ENCODE measurements around the gene GAREM2. TPM values are rescaled to one million over a fixed set of nuclear protein-coding genes. Genes with fewer than 3 reads are reported as not detected.

Gene GAREM2
- total RNA-seq, 1 experiment from 2014 or later, result 0.20 TPM

DNA sequence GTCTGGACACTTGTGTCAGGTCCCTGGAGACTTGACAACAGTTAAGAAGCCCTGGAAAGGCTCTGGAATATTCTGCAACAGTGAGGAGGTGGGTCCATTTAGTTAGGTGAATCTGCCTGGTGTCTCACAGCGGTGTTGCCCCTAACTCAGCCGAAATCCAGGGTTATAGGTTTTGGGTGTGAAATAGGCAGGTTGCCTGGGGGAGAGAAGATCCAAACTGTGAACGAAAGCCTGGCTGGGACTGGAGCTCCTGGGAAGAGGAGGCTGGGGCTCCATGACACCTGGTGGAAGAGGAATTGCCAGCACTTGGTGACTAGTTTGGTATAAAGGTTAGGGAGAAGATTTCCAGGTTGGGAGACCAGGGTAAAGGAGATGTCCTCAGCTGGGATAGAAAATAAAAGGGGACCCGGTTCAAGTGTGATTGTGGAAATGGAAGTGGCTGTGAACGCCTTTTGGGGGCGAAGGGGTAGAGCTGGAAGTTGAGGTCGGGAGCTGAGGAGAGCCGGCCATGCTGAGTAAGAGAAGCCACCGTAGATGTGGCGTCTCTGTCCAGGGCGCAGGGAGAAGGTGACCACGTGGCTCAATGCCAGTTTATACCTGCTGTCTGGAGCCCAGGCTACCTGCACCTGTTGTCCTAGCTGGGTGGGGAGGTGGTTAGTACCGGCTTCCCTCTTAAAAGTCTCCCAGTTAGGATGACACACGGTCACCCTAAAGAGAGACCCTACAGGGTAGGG is 3.0 kb upstream of the GAREM2 start:
- DNase-seq (ENCODE audit: low read depth), result no peak

DNA sequence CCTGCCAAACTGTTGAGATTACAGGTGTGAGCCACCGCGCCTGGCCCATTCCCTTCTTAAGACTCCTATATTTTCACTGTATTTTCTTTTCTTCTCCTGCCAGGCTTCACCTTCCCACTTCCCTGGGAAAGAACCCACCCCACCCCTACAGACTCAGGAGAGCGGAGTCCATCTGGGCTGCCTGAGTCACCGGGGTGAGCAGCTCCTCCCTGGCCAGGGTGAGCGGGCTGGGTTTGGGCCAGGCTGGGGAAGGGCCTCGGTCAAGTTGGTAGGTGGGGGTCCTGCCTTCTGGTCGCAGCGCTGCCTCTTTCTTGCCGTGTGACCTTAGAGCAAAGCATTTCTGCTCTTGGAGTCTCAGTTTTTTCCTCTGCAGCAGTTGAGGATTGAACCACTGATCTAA is 2.1 kb upstream of the GAREM2 start:
- DNase-seq (ENCODE audit: low read depth), result no peak

DNA sequence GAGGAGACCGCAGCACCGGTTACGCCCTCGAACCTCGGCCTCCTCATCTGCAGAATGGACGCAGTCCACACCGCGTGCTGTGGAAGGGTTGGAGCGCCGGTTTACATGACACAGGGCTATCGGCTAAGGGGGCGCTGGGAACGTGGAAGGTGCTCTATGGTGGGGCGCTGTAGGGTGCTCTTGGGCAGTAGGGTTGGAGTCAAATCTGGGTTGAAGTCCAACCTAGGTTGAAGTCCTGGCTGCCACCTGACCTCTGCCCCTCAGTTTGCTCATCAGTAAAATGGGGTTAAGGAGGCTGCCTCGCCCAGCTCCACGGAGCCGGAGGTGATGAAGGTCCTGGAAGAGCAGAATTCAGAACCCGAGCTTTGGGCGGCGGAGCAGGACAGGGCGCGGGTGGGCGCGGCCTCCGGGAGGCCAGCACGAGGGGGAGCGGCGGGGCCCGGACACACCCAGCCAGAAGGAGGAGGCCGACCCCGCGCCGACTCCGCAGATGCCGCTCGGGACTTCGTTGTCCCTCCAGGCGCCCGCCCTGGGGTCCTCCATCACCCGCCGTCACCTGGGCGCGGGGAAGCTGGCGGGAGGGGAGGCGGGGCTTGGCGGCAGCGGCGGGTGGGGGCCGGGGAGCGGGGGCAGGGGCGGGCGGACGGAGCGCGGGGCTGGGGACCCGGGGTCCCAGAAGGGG is 558 bp upstream of the GAREM2 start:
- no peak for DNase-seq (ENCODE audit: low read depth)

DNA sequence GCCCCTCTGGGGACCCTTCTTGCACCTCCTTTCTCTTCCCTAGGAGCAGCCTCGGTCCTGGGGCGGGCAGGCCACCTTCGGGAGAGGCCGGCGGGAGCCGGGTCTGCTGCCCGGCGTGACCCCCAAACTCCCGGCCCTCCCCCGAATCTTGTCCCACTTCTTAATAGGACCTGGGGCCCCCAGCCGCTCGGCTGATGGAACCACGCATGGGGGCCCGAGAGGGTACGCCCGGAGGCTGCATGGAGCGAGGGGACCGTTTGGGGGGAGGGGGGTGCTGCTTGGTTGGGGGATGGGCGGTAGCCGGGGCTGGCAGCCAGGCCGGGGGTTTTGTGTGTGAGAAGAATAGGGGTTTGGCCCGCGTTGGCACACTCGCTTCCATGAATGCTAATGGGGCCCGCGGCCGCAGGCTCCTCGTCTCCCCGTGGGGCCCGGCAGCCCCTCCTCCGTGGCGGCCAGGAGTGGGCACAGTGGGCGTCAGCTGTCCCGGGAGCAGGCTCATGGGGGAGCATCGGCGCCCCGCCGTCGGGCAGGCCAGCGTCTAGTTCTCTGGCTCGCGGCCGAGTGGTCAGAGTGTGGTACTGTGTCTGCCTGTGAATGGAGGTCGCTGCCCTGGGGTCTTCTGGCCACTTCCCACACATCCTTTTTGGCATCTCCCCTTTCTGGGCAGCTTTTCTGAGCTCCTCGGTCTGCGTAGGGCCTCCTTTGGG is 1.0 kb downstream of the GAREM2 start:
- DNase-seq (ENCODE audit: low read depth), result no peak

DNA sequence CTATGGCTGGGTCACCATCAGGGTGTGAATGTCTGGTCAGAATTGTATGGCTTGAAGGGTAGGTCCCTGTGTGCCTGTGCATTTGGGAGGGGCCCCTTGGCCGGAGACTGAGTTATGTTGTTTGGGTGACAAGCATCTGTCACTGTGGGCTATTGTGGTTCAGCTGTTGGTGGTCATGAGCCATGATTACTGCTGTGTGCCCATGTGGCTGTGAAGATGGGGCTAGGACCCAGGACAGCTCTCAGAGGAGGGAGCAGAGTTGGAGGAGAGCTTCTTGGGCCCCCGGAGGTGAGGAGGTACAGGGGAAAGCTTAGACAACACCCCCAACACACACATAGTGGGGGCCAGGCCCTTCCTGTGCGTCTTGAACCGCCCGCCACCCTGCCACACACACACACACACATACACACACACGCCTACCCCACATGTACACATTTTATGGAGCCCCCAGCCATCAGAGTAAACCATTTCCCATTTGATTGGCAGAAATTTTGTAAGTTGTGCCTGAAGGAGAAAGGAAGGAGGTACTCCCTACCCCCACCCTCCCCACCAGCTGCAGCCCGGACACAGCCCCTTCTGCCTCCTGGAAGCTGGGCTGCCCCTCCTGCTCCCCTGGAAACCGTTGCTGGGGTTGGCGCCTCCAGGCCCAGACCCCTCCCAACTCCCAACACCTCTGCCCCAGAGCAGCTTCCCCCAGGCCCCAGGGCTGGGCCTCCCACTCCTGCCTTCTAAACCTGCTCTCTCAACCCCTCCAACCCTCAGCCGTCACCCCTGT is 2.0 kb downstream of the GAREM2 start:
- no peak for DNase-seq (ENCODE audit: low read depth)

DNA sequence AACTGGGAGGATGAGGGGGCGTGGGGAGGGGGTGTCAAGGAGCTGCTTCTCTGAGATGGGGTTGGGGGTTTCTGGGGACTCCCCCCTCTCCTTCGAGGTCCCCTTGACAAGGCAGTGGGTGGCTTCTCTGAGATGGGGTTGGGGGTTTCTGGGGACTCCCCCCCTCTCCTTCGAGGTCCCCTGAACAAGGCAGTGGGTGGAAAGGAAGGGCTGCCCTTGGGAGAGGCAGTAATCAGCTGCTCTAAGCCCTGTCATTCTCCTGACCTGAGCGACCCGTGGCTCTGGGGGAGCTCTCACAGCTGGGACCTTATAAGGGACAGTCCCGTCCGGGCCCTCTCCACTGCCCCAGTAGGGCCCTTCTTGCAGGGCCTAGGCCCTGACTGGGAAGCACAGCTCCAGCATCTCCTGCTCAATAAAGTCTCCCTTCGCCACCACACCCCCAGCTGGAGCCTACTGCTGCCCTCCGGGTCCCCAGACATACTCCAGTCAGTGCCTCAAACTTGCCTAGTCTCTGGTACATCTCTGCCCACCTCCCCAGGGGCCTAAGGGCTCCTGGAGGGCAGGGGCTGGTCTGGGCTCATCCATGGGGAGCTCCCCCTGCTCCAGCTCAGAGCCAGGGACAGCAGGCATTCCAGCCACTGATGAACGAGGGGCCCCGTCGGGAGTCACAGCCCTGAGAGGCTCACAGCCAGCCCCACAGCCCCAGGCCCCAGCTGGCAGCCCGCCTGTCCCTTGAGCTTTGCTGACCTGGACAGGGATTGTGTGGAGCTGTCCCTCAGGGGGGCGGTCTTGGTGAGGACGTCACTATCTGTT is 2.8 kb downstream of the GAREM2 start:
- no peak for DNase-seq (ENCODE audit: low read depth)

DNA sequence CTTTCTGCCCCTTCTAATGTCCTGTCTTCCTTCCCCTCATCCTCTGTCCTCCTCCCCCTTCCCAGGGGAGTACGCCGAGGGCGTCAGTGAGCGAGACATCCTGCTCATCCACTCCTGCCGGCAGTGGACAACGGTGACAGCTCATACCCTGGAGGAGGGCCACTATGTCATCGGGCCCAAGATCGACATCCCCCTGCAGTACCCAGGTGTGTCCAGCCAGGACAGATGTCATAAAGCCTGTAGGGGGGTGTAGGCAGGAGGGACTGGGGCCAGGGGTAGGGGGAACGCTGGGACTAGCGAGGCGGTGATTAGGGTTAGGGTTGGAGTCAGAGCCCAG is 3.4 kb downstream of the GAREM2 start:
- DNase-seq (ENCODE audit: low read depth), result no peak

DNA sequence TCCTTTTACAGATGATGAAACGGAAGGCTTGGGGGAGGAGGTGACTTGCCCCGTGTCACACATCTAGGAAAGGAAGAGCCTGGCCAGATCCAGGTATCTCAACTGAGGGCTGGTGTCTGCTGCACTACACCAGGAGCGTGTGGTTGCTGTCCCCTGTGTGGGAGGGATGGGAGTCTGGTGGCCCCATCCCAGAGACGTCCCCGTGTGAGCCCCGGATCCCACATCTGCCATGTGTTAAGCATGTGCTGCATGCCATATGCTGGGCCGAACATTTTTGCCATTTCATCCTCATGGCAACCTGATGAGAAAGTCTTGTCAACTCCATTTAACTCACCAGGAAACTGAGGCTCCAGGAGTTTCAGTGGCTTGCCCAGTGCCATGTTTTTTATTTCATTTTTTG is 4.2 kb downstream of the GAREM2 start:
- no peak for DNase-seq (ENCODE audit: low read depth)

DNA sequence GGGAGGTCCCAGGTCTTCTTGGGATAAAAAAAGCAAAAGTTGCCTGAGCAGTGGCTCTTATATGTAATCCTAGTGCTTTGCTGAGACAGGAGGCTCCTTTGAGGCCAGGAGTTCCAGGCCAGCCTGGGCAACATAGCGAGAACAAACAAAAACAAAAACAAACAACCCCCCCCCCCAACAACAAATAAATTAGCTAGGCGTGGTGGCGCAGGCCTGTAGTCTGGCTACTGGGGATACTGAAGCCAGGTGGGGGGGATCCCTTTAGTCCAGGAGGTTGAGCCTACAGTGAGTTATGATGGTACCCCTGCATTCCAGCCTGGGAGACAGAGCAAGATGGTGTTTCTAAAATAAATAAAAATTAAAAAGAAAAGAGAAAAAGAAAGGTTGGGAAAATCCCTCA is 5.4 kb downstream of the GAREM2 start:
- no peak for DNase-seq (ENCODE audit: low read depth)

DNA sequence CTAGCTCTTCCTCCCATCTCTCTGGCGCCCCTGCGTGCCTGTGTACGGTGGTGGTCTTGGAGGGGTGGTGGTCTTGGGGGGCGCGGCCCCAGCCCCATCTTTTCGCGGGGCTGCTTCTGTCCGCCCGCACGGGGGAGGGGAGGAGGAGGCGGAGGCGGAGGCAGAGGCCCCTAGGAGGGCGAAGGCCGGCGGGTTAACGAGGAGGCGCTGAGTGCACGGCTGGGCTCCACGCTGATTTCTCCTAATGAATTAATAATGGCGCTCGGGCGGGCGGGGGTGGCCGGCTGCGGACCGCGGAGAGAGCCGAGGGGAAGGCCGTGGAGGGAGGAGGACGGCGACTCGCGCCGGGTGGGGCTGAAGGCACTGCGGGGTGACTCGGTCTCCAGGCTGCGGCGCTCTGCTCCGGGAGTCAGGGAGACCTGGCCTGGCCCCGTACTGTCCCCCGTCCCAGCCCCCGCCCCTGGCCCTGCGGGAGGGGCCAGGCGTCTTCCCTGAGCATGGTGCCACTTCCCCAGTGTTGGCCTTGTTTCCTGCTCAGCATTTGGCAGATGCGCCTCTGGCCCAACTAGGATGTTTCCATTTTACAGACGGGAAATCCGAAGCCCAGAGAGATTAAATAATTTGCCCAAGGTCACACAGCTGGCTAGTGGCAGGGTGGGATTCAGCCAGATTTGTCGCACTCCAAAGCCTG is 6.0 kb downstream of the GAREM2 start:
- DNase-seq (ENCODE audit: low read depth), result peak; percentile 20

DNA sequence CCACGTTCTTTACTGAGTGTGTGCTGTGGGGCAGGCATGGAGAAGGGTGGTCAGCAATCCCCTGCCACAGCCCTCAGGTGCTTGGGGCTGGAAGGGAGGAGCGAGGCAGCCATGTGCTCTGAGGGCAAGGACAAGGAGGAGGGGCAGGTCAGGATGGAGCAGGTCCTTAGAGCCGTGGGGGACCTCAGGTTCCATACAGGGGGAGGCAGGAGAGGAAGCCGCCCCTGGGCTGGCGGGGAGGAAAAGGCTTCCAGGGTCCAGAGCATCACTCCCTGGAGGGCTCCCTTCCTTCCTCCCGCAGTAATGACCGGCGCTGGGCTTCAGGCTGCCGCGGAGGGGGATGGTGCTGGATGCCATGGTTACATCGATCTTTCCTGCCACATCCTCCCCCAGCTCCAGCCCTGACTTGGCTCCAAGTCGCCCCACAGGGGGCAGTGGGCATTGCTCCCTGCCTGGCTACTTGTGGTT is 6.6 kb downstream of the GAREM2 start:
- no peak for DNase-seq (ENCODE audit: low read depth)

DNA sequence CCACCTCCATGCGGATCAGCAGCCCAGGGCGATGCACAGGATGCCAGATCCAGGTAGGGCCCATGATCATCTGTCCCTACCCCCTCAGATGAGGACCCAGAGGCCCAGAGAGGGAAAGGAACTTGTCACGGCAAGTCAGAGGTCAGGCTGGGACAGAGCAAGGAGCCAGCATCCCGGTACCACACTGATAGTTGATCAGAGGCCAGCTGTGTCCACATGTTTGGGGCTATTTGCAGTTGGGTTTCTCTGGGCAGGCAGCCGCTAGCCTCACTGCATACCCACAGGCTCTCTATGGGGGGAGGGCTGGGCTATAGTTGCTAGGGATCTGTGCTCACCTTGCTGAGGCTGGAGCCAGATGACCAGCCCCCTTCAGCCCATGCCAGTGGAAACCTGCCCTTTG is 9.6 kb downstream of the GAREM2 start:
- no peak for DNase-seq (ENCODE audit: low read depth)

DNA sequence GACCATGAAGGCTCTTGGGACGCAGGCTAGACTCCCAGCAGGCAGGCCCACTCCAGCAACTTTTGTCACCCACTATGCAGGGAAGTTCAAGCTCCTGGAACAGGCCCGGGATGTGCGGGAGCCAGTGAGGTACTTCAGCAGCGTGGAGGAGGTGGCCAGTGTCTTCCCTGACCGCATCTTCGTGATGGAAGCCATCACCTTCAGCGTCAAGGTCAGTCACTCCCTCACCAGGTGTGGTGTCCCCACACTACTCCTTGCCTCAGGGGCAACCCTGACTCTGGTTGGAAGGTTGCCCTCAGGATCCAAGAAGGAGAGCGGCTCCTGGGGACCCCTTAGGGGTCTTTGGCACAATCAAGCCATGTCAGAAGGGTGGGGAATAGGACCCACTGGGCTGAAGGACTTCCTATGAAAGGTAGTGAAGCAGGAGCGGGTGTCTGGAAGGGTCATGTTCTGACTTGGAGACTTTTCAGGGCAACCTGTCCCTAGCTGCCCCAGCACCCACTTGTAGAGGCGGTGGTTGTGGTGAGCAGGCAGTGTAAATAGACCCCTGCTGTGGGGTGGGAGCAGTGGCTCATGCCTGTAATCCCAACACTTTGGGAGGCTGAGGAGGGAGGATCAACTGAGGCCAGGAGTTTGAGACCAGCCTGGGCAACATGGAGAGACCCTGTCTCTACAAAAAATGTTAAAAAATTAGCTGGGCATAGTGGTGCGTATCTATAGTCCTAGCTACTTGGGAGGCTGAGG is 10.2 kb downstream of the GAREM2 start:
- DNase-seq (ENCODE audit: low read depth), result no peak

DNA sequence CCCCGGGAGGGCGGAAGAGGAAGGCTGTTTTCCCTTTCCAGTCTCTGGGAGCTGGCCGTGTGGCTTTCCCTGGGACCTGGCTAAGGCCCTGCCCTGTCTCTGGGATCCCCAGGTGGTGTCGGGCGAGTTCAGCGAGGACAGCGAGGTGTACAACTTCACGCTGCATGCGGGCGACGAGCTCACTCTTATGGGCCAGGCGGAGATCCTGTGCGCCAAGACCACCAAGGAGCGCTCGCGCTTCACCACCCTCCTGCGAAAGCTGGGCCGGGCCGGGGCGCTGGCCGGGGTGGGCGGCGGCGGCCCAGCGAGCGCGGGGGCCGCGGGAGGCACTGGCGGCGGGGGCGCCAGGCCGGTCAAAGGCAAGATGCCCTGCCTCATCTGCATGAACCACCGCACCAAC is 11.2 kb downstream of the GAREM2 start:
- DNase-seq (ENCODE audit: low read depth), result no peak

DNA sequence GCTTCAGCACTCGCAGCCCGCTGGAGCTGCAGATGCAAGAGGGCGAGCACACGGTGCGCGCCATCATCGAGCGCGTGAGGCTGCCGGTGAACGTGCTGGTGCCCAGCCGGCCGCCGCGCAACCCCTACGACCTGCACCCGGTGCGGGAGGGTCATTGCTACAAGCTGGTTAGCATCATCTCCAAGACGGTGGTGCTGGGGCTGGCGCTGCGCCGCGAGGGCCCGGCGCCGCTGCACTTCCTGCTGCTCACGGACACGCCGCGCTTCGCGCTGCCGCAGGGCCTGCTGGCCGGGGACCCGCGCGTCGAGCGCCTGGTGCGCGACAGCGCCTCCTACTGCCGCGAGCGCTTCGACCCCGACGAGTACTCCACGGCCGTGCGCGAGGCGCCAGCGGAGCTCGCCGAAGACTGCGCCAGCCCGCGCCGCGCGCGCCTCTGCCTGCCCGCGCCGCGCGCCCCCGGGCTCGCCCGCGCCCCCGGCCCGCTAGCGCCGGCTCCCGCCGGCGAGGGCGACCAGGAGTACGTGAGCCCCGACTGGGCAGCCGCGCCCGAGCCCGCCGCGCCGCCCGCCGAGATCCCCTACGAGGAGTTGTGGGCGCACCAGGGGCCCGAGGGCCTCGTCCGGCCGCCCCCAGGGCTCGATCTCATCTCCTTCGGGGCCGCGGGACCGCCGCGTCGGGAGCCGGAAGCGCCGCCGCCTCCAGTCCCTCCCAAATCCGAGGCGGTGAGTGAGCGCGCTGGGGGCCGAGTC is 11.8 kb downstream of the GAREM2 start:
- DNase-seq (ENCODE audit: low read depth), result no peak

DNA sequence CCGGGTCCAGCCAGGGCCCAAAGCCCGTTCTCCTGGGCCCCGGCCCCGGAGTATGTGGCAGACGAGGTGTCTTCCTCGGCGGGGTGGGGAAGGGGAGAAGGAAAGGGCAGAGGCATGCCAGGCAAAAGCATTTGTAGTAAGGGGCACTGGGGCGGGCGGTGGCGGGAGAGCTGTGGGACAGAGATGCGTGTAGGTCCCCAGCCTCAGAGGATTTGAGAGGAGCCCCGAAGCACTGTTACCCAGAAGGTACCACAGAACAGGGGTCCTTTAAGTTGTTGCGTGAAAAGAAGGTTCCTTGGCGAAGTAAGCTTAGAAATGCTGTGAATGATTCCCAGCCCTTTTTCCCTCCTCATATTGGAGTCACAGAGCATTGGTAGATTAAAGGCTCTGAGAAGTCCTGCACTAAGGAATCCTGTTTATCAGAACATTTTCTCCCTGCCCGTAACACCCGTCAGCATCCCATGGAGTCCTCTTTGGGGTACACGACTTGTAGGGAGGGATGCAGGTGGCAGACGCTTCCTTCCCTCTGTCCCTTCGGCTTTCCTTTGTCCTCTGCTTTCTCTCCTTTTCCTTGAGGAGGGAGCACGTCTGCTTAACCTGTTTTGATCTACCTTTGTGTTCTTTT is 12.5 kb downstream of the GAREM2 start:
- DNase-seq (ENCODE audit: low read depth), result no peak

DNA sequence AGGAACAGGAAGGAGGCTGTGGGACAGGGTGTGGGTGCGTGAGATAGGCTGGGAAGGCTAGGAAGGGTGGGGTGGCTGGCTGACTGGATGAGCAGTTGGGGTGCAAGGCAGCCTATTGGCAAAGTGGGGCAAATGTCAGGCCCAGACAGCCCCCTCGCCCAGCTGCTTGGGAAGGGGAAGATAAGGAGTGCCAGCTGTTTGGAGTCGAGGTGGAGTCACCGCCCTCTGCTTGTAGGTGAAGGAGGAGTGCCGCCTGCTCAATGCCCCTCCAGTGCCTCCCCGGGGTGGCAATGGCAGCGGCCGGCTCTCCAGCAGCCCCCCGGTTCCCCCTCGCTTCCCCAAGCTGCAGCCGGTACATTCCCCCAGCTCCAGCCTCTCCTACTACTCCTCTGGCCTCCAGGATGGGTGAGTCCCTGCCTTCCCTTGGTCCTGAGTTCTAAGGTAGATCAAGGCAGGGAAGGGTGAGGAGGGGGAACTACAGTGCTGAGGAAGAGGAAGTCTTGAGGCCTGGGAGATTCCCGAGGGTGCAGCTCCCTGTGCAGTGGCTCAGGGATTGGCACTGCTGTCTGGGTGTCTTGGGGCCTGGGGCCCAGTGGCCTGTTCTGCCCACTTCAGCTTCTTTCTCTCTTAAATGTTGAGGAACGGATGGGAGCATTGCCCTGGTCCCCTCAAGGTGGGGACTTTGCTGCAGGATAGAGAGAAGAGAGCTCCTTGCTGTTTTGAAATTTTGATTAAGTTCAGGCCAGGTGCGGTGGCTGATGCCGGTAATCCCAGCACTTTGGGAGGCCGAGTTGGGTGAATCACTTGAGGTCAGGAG is 13.3 kb downstream of the GAREM2 start:
- DNase-seq (ENCODE audit: low read depth), result no peak

DNA sequence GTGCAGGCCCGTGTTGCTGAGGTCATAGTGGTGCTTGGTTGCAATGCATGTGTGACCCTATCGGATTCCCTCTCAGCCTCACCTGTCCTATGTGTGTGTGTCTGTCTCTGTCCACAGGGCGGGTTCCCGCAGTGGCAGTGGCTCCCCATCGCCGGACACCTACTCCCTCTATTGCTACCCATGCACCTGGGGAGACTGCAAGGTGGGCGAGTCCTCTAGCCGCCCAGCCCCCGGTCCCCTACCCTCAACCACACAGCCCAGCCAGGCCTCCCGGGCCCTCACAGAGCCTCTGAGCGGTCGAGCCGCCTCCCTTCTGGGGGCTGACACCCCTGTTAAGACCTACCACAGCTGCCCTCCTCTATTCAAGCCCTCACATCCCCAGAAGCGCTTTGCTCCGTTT is 14.2 kb downstream of the GAREM2 start:
- no peak for DNase-seq (ENCODE audit: low read depth)
